ENCODE data around the gene LYPD1. TPM values are rescaled to one million over a fixed set of nuclear protein-coding genes. Genes with fewer than 3 reads are reported as not detected.

The LYPD1 gene
- total and polyA plus RNA-seq, 2 of the 4 experiments (the other 2 are of a cell fraction) = 66.1 to 87.6 TPM

- intact Hi-C loops (cut with micrococcal nuclease) (no loop called here), in situ Hi-C loops (cut with MboI; ENCODE audit: low sequenced_read_pairs) (no loop called here), dilution Hi-C loops (cut with HindIII; ENCODE audit: low sequenced_read_pairs, unreplicated experiment) (no loop called here)
- Histone ChIP-seq H3K9me3 (ENCODE audit: control insufficient read depth, insufficient read depth, low read length) (no peaks in the 10 kb centered on the region), H3K36me3 (ENCODE audit: control insufficient read depth, insufficient read depth, low read length) (no peaks in the 10 kb centered on the region), H2AFZ (replicated peaks; ENCODE audit: low read length, poor library complexity) (peak overlapping the region; percentile 70), H3K4me2 (ENCODE audit: low read depth, low read length) (0 out of 2 replicates have a peak overlapping the region, but pooled peaks have one; percentile 4), H4K5ac (ENCODE audit: low read depth, low read length) (peak overlapping the region; percentile 60), H3K9ac (ENCODE audit: low read depth, low read length) (peak overlapping the region; percentile 15; the same call in 1 of the 2 replicates), H3K27ac (ENCODE audit: insufficient read depth, low read length) (peak overlapping the region; percentile 75), H2BK120ac (ENCODE audit: low read depth, low read length) (peak overlapping the region; percentile 93), H2AK5ac (ENCODE audit: low read depth, low read length) (peak overlapping the region; percentile 54), H2BK5ac (ENCODE audit: low read depth, low read length, poor library complexity, severe bottlenecking) (peak overlapping the region; percentile 61), H2AK9ac (replicated peaks; ENCODE audit: low read depth, low read length, poor library complexity) (peak overlapping the region; percentile 75), H3K14ac (replicated peaks; ENCODE audit: low read depth, low read length) (peak overlapping the region; percentile 75), H3K9me1 (ENCODE audit: insufficient read depth, low read length) (peaks cover 10% of the 10 kb centered on the region), H3K27me3 (ENCODE audit: control insufficient read depth, insufficient read depth, low read length) (no peaks in the 10 kb centered on the region), H4K20me1 (ENCODE audit: insufficient read depth, low read length) (no peaks in the 10 kb centered on the region), H3K18ac (ENCODE audit: low read depth, low read length) (peak overlapping the region; percentile 78), H2BK15ac (ENCODE audit: low read depth, low read length) (peak overlapping the region; percentile 98; the same call in 2 of the 3 replicates), H3K4ac (ENCODE audit: low read depth, low read length) (peak overlapping the region; percentile 87), H3K79me1 (ENCODE audit: low read depth in 1 of 2, low read length in 2 of 2) (0 out of 4 replicates have a peak, but pooled peaks cover 0 to 5% of the 10 kb centered on the region in 2 experiments), H2BK20ac (ENCODE audit: low read depth, low read length) (peak overlapping the region; percentile 88), H3K56ac (ENCODE audit: extremely low read depth, insufficient read depth, low read length) (peak overlapping the region; percentile 61; the same call in 1 of the 2 replicates), H3K4me1 (ENCODE audit: control insufficient read depth, insufficient read depth, low read length) (peaks cover 8% of the 10 kb centered on the region; the same call in 1 of the 2 replicates), H3K23ac (ENCODE audit: low read depth, low read length) (peak overlapping the region; percentile 72; the same call in 1 of the 2 replicates), H4K8ac (ENCODE audit: low read depth in 2 of 2, low read length in 2 of 2) (peak overlapping the region; percentile 82 to 85; a peak in 3 of 4 replicates), H4K91ac (ENCODE audit: insufficient read depth, low read depth, low read length) (peak overlapping the region; percentile 88), H3K4me3 (ENCODE audit: insufficient read depth, low read depth, low read length) (no peak overlapping the region)
- no CpG with 5 or more reads among the region's 9 CpGs for WGBS, 2 experiments (ENCODE audit: extremely low coverage in 2 of 2, insufficient read length in 1 of 2)
- BruUV-seq (replicated peaks) = no TSS peak
- peak; percentile 49; the same call in 1 of the 2 replicates for TF ChIP-seq MAFK (IDR thresholded peaks at IDR 0.05; ENCODE audit: low read depth, low read length)
- TF ChIP-seq NFE2L2 (IDR thresholded peaks at IDR 0.05; ENCODE audit: low read depth, low read length) = peak; percentile 92
- TF ChIP-seq RAD21 (IDR thresholded peaks at IDR 0.05; ENCODE audit: low read length) = no peak
- TF ChIP-seq CTCF (conservative IDR thresholded peaks at IDR 0.05; ENCODE audit: low read depth, low read length) = no peak
- ChIA-PET CTCF (interaction anchor here (1.7 kb wide), 1 partner anchor 28 kb away, joined by 4 read pairs; no protein-coding TSS in a partner anchor), POLR2A (ENCODE audit: unreplicated experiment) (no interaction called here)
- ATAC-seq (ENCODE audit: low read depth) (peak; percentile 68), DNase-seq (peak; percentile 79)
Observed at GRCh38 chr2:132623096-132623839, 46.7 kb downstream of the LYPD1 start.

Measured in IMR-90 (cell line).